ENCODE results near the gene NR1I2. TPM values are rescaled to one million over a fixed set of nuclear protein-coding genes. Genes with fewer than 3 reads are reported as not detected.

Gene NR1I2
- total RNA-seq: not detected in 2 replicates

GRCh38 chr3:119781330-119782198, at the start of gene NR1I2:
Gene NR1I2 (plus strand): TSS chr3:119782101.

Other genes with a start within 250 kb of the NR1I2 start
- gene CD80, start 222.5 kb upstream of the NR1I2 start, total RNA-seq: not detected in 2 replicates
- gene ADPRH, start 202.6 kb upstream of the NR1I2 start, total RNA-seq: 0.46 and 1.2 TPM in 2 replicates
- gene PLA1A, start 184.2 kb upstream of the NR1I2 start, total RNA-seq: not detected in 2 replicates
- 0.14 and 0.65 TPM in 2 replicates for gene POPDC2, start 121.5 kb upstream of the NR1I2 start, total RNA-seq
- 30.5 and 37.3 TPM in 2 replicates for gene COX17, start 104.7 kb upstream of the NR1I2 start, total RNA-seq
- gene CFAP91, start 79.1 kb upstream of the NR1I2 start, total RNA-seq: 0.07 TPM in 1 of 2 replicates, not detected in the other

Measured in airway epithelial cell (primary cell).